ENCODE data around the gene ZNF500.

DNA sequence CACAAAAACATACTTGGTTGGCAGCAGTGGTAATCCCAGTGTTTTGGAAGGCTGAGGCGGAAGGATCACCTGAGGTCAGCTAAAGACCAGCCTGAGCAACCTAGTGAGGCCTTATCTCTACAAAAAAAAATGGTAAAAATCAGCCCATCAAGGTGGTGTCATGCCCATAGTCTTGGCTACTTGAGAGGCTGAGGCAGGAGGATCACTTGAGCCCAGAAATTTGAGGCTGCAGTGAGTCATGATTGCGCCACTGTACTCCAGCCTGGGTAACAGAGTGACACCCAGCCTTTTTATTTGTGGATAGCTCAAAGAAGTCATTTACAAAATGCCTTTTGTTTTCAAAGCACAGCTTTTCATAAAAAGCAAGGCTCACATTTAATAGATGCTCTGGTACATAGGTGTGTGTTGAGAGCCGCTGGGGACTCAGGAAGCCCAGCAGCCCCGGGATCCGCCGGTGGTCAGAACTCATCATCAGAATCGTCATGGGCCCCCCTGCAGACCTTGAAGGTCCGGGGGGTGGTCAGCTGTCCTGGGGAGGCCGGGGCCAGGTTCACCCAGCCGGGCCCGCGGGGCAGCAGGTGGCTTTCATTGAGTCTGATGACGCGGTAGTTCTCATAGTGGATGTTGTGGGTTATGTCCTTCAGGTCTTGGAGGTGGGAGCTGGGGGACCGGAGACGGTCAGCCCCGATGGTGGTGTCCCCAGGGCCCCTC lies 10.5 kb upstream of the ZNF500 start:
- no peak for TF ChIP-seq CTBP1 (IDR thresholded peaks at IDR 0.05; ENCODE audit: borderline replicate concordance)
- TF ChIP-seq HDGF (IDR thresholded peaks at IDR 0.05; ENCODE audit: borderline replicate concordance): no peak
- TF ChIP-seq, protein P1, sequence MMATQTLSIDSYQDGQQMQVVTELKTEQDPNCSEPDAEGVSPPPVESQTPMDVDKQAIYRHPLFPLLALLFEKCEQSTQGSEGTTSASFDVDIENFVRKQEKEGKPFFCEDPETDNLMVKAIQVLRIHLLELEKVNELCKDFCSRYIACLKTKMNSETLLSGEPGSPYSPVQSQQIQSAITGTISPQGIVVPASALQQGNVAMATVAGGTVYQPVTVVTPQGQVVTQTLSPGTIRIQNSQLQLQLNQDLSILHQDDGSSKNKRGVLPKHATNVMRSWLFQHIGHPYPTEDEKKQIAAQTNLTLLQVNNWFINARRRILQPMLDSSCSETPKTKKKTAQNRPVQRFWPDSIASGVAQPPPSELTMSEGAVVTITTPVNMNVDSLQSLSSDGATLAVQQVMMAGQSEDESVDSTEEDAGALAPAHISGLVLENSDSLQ (IDR thresholded peaks at IDR 0.05): no peak
- TF ChIP-seq ZNF384 (IDR thresholded peaks at IDR 0.05): no peak
- no peak for TF ChIP-seq FOXM1 (IDR thresholded peaks at IDR 0.05; ENCODE audit: borderline replicate concordance)
- TF ChIP-seq SUZ12 (IDR thresholded peaks at IDR 0.05): no peak
- TF ChIP-seq FOXA1 (IDR thresholded peaks at IDR 0.05): no peak
- no peak for TF ChIP-seq NFRKB (IDR thresholded peaks at IDR 0.05)
- TF ChIP-seq TARDBP (IDR thresholded peaks at IDR 0.05): no peak
- TF ChIP-seq FOXK2 (IDR thresholded peaks at IDR 0.05): no peak
- TF ChIP-seq BHLHE40 (IDR thresholded peaks at IDR 0.05; ENCODE audit: borderline replicate concordance): no peak
